PC-3 (cell line): ENCODE measurements around the gene YIF1A.

Source experiments
- CTCF ChIP-seq: fragments of 300-600 bp; sonication (generic); conservative IDR thresholded peaks from 2 replicates; pipeline ENCODE4 v1.5.1; 2017; ENCODE audit warnings: antibody characterized with exemption, low read depth, mild to moderate bottlenecking, low read length
- EZH2 ChIP-seq: fragments of 300-600 bp; sonication (generic); IDR thresholded peaks from one replicate; pipeline ENCODE4 v1.6.1; 2017; ENCODE audit warnings: antibody characterized with exemption, mild to moderate bottlenecking, low read length; ENCODE audit not compliant: unreplicated experiment

- TF ChIP-seq CTCF (no peak), EZH2 (no peak)
Measured at GRCh38 chr11:66274219-66274618, 14.7 kb downstream of the YIF1A start.
